HuH-7.5 (cell line): ENCODE data around the gene AKAP4.

Experiments used
- DNase-seq: peaks from one replicate; pipeline ENCODE4 v3.0.0; 2011; ENCODE audit warnings: low spot score

AKAP4 gene, protein sequence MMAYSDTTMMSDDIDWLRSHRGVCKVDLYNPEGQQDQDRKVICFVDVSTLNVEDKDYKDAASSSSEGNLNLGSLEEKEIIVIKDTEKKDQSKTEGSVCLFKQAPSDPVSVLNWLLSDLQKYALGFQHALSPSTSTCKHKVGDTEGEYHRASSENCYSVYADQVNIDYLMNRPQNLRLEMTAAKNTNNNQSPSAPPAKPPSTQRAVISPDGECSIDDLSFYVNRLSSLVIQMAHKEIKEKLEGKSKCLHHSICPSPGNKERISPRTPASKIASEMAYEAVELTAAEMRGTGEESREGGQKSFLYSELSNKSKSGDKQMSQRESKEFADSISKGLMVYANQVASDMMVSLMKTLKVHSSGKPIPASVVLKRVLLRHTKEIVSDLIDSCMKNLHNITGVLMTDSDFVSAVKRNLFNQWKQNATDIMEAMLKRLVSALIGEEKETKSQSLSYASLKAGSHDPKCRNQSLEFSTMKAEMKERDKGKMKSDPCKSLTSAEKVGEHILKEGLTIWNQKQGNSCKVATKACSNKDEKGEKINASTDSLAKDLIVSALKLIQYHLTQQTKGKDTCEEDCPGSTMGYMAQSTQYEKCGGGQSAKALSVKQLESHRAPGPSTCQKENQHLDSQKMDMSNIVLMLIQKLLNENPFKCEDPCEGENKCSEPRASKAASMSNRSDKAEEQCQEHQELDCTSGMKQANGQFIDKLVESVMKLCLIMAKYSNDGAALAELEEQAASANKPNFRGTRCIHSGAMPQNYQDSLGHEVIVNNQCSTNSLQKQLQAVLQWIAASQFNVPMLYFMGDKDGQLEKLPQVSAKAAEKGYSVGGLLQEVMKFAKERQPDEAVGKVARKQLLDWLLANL

GRCh38 chrX:50200907-50201306, at the start of gene AKAP4:
Gene AKAP4 (minus strand): TSS chrX:50201007. CDS start chrX:50200889, 118 bp downstream.
- no peak for DNase-seq

DNA sequence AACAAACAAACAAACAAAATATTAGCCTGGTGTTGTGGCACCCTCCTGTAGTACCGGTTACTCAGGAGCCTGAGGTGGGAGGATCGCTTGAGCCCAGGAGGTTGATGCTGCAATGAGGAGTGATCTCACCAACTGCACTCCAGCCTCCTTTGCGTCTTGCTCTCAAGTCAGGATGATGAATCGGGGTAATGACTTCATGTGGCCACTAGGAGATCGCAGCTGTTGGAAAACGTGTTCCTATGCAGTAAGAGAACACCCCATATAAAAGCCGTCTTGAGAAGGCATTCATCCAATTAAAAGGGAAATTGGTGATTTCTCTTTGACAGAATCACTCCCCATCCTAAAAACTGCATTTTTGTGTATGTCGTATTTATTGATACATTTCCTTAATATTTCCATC, 10.7 kb upstream of the AKAP4 start:
- no peak for DNase-seq

- no peak for DNase-seq
Measured at GRCh38 chrX:50206753-50207152, 5.9 kb upstream of the AKAP4 start.

- peak; percentile 32 for DNase-seq
Measured at GRCh38 chrX:50204364-50204899, 3.6 kb upstream of the AKAP4 start, which contains the start of gene CCNB3. Gene CCNB3 (plus strand): TSS chrX:50204765. CDS start chrX:50285164, 80,399 bp downstream.

DNA sequence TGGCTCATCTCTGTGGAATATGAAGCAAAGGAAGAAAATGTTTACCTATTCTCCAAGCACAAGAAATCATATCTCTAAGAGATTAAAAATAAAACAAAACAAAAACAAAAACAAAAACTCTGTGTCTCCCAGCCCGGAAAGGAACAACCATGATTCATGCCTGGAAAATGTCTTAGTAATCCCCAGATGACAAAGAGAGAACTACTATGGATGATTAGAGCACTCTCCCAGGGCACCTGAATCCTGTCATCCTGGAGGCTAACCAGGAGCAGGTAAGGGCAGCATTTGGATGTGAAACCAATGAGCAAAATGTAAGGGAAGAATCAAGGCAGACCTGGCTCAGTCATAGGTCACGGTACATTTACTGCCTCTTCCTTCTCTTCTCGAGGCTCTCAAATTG, 1.7 kb upstream of the AKAP4 start:
- DNase-seq = no peak

GRCh38 chrX:50198348-50198747, 2.5 kb downstream of the AKAP4 start:
- DNase-seq = no peak

DNA sequence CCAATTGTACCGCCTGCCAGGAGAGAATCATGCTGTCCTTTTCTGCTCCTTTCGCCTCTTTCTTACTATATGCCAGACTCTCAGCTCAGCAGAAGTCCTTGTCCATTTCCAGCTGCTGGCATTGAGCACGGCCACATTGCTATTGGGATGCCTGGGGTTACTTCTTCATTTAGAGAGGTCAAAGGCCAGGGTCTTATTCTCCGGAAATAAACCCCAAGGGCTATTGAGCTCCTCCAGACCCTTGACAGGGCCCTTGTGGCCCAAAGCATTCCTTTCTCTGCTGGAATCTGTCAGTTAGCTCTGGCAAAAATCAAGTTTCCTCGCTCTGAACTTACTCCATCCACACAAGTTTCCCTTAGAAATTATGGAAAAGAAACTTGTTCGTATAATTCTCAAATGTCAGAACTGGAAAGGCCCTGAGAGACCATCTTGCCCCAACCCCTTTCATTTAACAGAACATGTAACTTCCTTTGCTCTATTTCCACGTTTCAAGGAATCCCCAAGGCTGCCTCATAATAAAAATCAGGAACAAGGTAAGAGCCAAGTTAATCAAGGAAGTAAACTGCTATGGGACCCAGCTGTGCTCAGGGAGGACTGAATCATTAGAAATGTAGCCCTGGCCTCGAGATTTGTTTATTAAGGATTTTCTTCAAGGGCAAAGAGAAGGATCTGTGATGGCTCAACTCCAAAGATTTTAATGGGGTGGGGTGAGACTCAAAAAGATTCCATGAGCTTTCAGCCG, 11.8 kb downstream of the AKAP4 start:
- no peak for DNase-seq

DNA sequence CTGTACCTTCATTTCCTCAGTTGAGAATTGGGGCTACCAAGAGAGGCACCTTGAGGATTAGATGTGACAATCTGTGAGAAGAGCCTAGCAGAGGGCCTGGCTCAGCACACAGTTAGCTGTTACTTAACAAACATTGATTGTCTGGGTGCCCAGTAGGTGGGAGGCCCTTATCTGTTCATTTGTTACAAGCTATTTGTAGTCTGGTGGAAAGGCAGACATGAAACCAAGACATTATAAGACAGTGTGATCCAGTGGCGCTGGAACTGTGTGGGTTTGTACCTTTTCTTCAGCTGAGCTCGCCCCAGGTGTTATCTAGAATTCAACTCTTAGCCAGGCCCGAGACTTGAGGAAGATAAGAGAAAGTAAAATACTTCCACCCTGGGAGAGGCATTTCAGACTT, 16.9 kb downstream of the AKAP4 start:
- DNase-seq = no peak

- DNase-seq = no peak
Measured at GRCh38 chrX:50180073-50180940, 20.5 kb downstream of the AKAP4 start.

DNA sequence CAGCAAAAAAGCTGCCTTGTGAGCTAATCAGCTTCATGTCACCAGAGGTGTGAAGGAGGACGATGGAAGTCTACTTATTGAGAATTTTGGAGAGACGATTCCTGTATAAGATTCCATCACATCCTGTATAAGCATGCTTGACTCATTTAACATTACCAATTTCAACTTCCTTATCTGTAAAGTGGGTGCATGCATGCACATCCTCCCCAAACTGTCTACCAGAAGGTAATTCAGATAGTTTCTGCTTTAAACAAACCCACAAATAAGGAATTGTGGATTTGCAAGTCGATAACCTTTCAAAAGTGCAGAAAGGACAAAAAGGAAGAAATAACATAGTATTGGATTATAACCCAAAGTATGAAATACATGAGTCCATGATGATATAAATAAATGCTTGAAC, 31.1 kb downstream of the AKAP4 start:
- no peak for DNase-seq

GRCh38 chrX:50168241-50168687, 32.5 kb downstream of the AKAP4 start:
- DNase-seq = no peak

DNA sequence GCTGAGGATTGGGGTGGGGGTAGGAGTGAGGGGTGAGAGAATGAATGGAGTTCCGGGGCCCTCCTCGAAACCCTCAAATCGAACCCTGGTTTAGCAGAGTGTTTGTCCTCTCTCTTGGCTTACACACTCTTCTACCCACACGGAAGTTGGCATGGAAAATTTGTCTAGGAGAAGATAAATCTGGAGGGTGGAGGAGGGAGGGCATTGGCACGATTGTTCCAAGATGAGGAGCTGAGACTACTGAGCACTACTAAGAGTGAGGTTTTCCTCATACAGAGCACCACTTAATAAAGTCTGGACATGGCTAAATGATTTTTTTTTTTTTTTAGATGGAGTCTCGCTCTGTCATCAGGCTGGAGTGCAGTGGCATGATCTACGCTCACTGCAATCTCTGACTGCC, 33.4 kb downstream of the AKAP4 start:
- no peak for DNase-seq

GRCh38 chrX:50165727-50166126, 35.1 kb downstream of the AKAP4 start:
- DNase-seq = no peak

GRCh38 chrX:50161127-50161526, 39.7 kb downstream of the AKAP4 start:
- no peak for DNase-seq

GRCh38 chrX:50158593-50158992, 42.2 kb downstream of the AKAP4 start:
- no peak for DNase-seq

GRCh38 chrX:50157545-50158135, 43.2 kb downstream of the AKAP4 start:
- DNase-seq = no peak

GRCh38 chrX:50154429-50154828, 46.4 kb downstream of the AKAP4 start:
- DNase-seq = peak; percentile 31

DNA sequence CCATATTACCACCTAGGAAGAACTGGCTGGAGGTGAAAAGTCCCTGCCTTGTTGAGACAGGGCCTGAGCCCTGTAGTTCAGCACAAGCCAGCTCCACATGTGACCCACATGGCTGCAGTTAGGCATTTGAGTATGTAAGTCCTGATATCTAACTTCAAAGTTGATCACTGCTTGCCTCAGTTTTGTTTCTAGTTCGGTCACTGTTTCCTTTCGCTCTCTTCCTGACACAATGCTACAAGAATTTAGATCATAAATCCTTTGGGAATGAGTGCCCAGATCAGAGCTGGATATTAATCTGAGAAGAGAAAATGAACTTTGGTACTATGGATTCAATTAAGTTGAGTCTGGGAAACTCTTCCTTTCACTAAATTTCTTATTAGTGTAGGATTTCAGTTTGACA, 48.4 kb downstream of the AKAP4 start:
- DNase-seq = no peak

DNA sequence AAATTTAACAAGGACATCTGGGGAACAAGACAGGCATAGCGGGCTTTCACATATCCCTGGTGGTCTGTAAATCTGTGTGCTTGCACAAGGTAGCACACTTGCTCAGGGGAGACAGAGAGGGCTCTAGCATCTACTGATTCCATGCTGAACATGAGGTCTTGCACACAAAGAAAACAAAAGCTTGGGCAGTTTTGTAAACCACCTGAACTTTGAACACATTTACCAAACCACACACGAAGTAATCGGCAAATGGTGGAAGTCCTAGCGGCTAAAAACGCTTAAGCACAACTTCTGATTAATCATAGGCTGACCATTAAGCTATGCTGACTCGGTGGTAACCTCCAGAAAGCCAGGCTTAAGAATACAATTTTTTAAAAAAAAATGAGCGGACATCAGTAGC, 52.8 kb downstream of the AKAP4 start:
- no peak for DNase-seq
